GM23248 (cell line): ENCODE data around the gene C3orf85. TPM values are rescaled to one million over a fixed set of nuclear protein-coding genes. Genes with fewer than 3 reads are reported as not detected.

Source experiments
- DNase-seq: peaks from one replicate; pipeline ENCODE4 v3.0.0-alpha.2; 2015
- H2AFZ ChIP-seq: fragments of 200-600 bp; sonication (generic); 2 replicates; pipeline ENCODE4 v1.6.1; 2016; ENCODE audit warnings: antibody characterized with exemption
- H3F3A ChIP-seq: fragments of 200-600 bp; sonication (generic); 2 replicates; pipeline ENCODE4 v1.6.1; 2016; ENCODE audit warnings: mild to moderate bottlenecking, antibody characterized with exemption, mixed run types; ENCODE audit not compliant: insufficient read depth
- H3K27ac ChIP-seq: fragments of 200-600 bp; sonication (generic); 2 replicates; pipeline ENCODE4 v1.5.1; 2016; ENCODE audit warnings: mild to moderate bottlenecking
- H3K27me3 ChIP-seq: fragments of 200-600 bp; sonication (generic); replicated peaks from 2 replicates; pipeline ENCODE4 v1.6.1; 2016; ENCODE audit warnings: mild to moderate bottlenecking; ENCODE audit not compliant: insufficient read depth
- H3K36me3 ChIP-seq: fragments of 200-600 bp; sonication (generic); 2 replicates; pipeline ENCODE4 v1.6.1; 2016; ENCODE audit warnings: low read depth, mild to moderate bottlenecking
- H3K4me1 ChIP-seq: fragments of 200-600 bp; sonication (generic); 2 replicates; pipeline ENCODE4 v1.6.1; 2016; ENCODE audit warnings: mild to moderate bottlenecking; ENCODE audit not compliant: insufficient read depth
- H3K4me2 ChIP-seq: fragments of 200-600 bp; sonication (generic); one replicate; pipeline ENCODE4 v1.6.1; 2016; ENCODE audit warnings: mild to moderate bottlenecking; ENCODE audit not compliant: unreplicated experiment
- H3K4me3 ChIP-seq: fragments of 200-600 bp; sonication (generic); 2 replicates; pipeline ENCODE4 v1.5.1; 2016; ENCODE audit warnings: mild to moderate bottlenecking
- H3K79me2 ChIP-seq: fragments of 200-600 bp; sonication (generic); 2 replicates; pipeline ENCODE4 v1.6.1; 2016; ENCODE audit warnings: mild to moderate bottlenecking; ENCODE audit not compliant: insufficient read depth
- H3K9ac ChIP-seq: fragments of 200-600 bp; sonication (generic); 2 replicates; pipeline ENCODE4 v1.6.1; 2016; ENCODE audit warnings: mild to moderate bottlenecking
- H3K9me2 ChIP-seq: fragments of 200-600 bp; sonication (generic); 2 replicates; pipeline ENCODE4 v1.6.1; 2016; ENCODE audit warnings: mixed run types, mild to moderate bottlenecking, moderate library complexity; ENCODE audit not compliant: insufficient read depth
- H3K9me3 ChIP-seq: fragments of 200-600 bp; sonication (generic); one replicate; pipeline ENCODE4 v1.6.1; 2017; ENCODE audit warnings: low read depth
- H4K20me1 ChIP-seq: fragments of 200-600 bp; sonication (generic); 2 replicates; pipeline ENCODE4 v1.6.0; 2016; ENCODE audit not compliant: insufficient read depth
- EZH2 ChIP-seq: fragments of 200-600 bp; sonication (generic); IDR thresholded peaks from 2 replicates; pipeline ENCODE4 v1.6.1; 2018; ENCODE audit warnings: antibody characterized with exemption, mild to moderate bottlenecking; ENCODE audit not compliant: insufficient read depth, poor library complexity, severe bottlenecking
- EZH2phosphoT487 ChIP-seq: fragments of 200-600 bp; sonication (generic); IDR thresholded peaks from 2 replicates; pipeline ENCODE4 v1.6.1; 2018; ENCODE audit warnings: antibody characterized with exemption, moderate library complexity, mild to moderate bottlenecking, low read depth; ENCODE audit not compliant: insufficient read depth
- WGBS, 2 experiments: methylation state at CpG; one replicate each; pipeline ENCODE4 v1.1.6; 2015 to 2017; ENCODE audit warnings: low lambda C conversion rate in 2 of 2, low coverage in 1 of 2; ENCODE audit errors: missing lambda C conversion rate in 2 of 2; 5-methylcytosine and 5-hydroxymethylcytosine counted together
- in situ Hi-C: fragments of 300-500 bp; cut with MboI; formaldehyde crosslinking; loops from 2 replicates; pipeline ENCODE4 v1.15.0; 2020
- polyA plus RNA-seq: library from polyadenylated mRNA; unstranded; fragments of >200 nt; fragmentation: Nextera tagmentation; extraction: Ambion mirVana; gene quantifications from 2 replicates; pipeline ENCODE4 v1.2.1, GENCODE V29; 2016
- total RNA-seq: library from RNA; depleted of rRNA; stranded (reverse); fragments of >200 nt; shearing (Covaris generic); gene quantifications from 2 replicates; pipeline ENCODE4 v1.2.3, GENCODE V29; 2014

Gene C3orf85
- total and polyA plus RNA-seq, 2 experiments from 2014 or later = not detected

- H3K9me3 ChIP-seq = no peaks in the 10 kb centered on the region
- WGBS, 2 experiments = 15 to 16% methylated on average over 2 of the region's 2 CpGs
- in situ Hi-C loops = no loop called here
- H3K79me2 ChIP-seq = no peaks in the 10 kb centered on the region
- no peak for DNase-seq
- no peaks in the 10 kb centered on the region for H3K4me1 ChIP-seq
- no peak overlapping the region for H2AFZ ChIP-seq
- H4K20me1 ChIP-seq = no peaks in the 10 kb centered on the region
- H3K36me3 ChIP-seq = no peaks in the 10 kb centered on the region
- no peak overlapping the region for H3K4me3 ChIP-seq
- H3K27ac ChIP-seq = no peak overlapping the region
- no peaks in the 10 kb centered on the region for H3F3A ChIP-seq
- H3K4me2 ChIP-seq = no peak overlapping the region
- H3K9ac ChIP-seq = no peak overlapping the region
- H3K27me3 ChIP-seq = no peaks in the 10 kb centered on the region
- no peaks in the 10 kb centered on the region for H3K9me2 ChIP-seq
- TF ChIP-seq EZH2phosphoT487 (no peak), EZH2 (no peak)
Measured at GRCh38 chr3:109137761-109138160, 1.2 kb downstream of the C3orf85 start.

- 28 to 31% methylated on average over 4 of the region's 4 CpGs for WGBS, 2 experiments
- no peak for DNase-seq
- in situ Hi-C loops = no loop called here
Measured at GRCh38 chr3:109140318-109140717, 3.8 kb downstream of the C3orf85 start.

GRCh38 chr3:109143646-109144045, 7.1 kb downstream of the C3orf85 start:
- Histone ChIP-seq H3K9me3 (no peaks in the 10 kb centered on the region), H3K36me3 (no peaks in the 10 kb centered on the region), H3K79me2 (no peaks in the 10 kb centered on the region), H3K27ac (no peak overlapping the region), H3K27me3 (no peaks in the 10 kb centered on the region), H3K9me2 (no peaks in the 10 kb centered on the region), H2AFZ (no peak overlapping the region), H4K20me1 (no peaks in the 10 kb centered on the region), H3F3A (no peaks in the 10 kb centered on the region), H3K4me1 (no peaks in the 10 kb centered on the region), H3K4me3 (no peak overlapping the region), H3K4me2 (no peak overlapping the region), H3K9ac (no peak overlapping the region)
- 0 to 8% methylated on average over 1 of the region's 1 CpG for WGBS, 2 experiments
- DNase-seq = no peak
- in situ Hi-C loops = no loop called here
- TF ChIP-seq EZH2phosphoT487 (no peak), EZH2 (no peak)

More at GRCh38 chr3:109140318-109140717, 3.8 kb downstream of the C3orf85 start:
- Histone ChIP-seq H3K4me1 (no peaks in the 10 kb centered on the region), H3F3A (no peaks in the 10 kb centered on the region), H3K27me3 (no peaks in the 10 kb centered on the region), H3K36me3 (no peaks in the 10 kb centered on the region), H3K4me3 (no peak overlapping the region), H3K27ac (no peak overlapping the region), H3K9me2 (no peaks in the 10 kb centered on the region), H3K9ac (no peak overlapping the region), H4K20me1 (no peaks in the 10 kb centered on the region), H3K4me2 (no peak overlapping the region), H3K79me2 (no peaks in the 10 kb centered on the region), H2AFZ (no peak overlapping the region), H3K9me3 (no peaks in the 10 kb centered on the region)
- no peak for TF ChIP-seq EZH2
- TF ChIP-seq EZH2phosphoT487 = no peak

GRCh38 chr3:109149078-109149477, 12.6 kb downstream of the C3orf85 start:
- TF ChIP-seq EZH2 = no peak

GRCh38 chr3:109152320-109152719, 15.8 kb downstream of the C3orf85 start:
- Histone ChIP-seq H3K4me3 (no peak overlapping the region), H3K27me3 (no peaks in the 10 kb centered on the region), H3K27ac (no peak overlapping the region), H3K4me2 (no peak overlapping the region), H3K9me2 (no peaks in the 10 kb centered on the region), H4K20me1 (no peaks in the 10 kb centered on the region), H3K9ac (no peak overlapping the region), H3K9me3 (no peaks in the 10 kb centered on the region), H3K36me3 (no peaks in the 10 kb centered on the region), H3F3A (no peaks in the 10 kb centered on the region), H3K4me1 (no peaks in the 10 kb centered on the region), H3K79me2 (no peaks in the 10 kb centered on the region), H2AFZ (no peak overlapping the region)
- in situ Hi-C loops = no loop called here
- TF ChIP-seq EZH2phosphoT487 = no peak
- TF ChIP-seq EZH2 = no peak
- DNase-seq = no peak
- 39 to 51% methylated on average over 4 of the region's 4 CpGs for WGBS, 2 experiments

More at GRCh38 chr3:109149078-109149477, 12.6 kb downstream of the C3orf85 start:
- Histone ChIP-seq H3K36me3 (no peaks in the 10 kb centered on the region), H3K4me3 (no peak overlapping the region), H3K4me1 (no peaks in the 10 kb centered on the region), H2AFZ (no peak overlapping the region), H3K27ac (no peak overlapping the region), H4K20me1 (no peaks in the 10 kb centered on the region), H3K27me3 (no peaks in the 10 kb centered on the region), H3K9me3 (no peaks in the 10 kb centered on the region), H3K79me2 (no peaks in the 10 kb centered on the region), H3F3A (no peaks in the 10 kb centered on the region), H3K9ac (no peak overlapping the region), H3K4me2 (no peak overlapping the region), H3K9me2 (no peaks in the 10 kb centered on the region)
- DNase-seq = no peak
- in situ Hi-C loops = no loop called here
- 34 to 38% methylated on average over 2 of the region's 2 CpGs for WGBS, 2 experiments
